A673 (cell line): ENCODE measurements around the gene NEDD4L.

Experiments used
- EZH2 ChIP-seq: fragments of 200-600 bp; sonication (generic); IDR thresholded peaks from 2 replicates; pipeline ENCODE4 v1.6.1; 2017; ENCODE audit warnings: borderline replicate concordance, low read depth, mild to moderate bottlenecking, mixed read lengths, antibody characterized with exemption, low read length; ENCODE audit not compliant: poor library complexity, severe bottlenecking
- TF ChIP-seq, protein P1 (sequence below): fragments of 300-800, 200-600 bp; sonication (generic); conservative IDR thresholded peaks from 2 replicates; pipeline ENCODE4 v1.5.1; 2017; ENCODE audit warnings: low read depth, mild to moderate bottlenecking, antibody characterized with exemption, low read length, moderate library complexity, mixed read lengths

GRCh38 chr18:58162127-58162526 lies 118.1 kb downstream of the NEDD4L start:
- TF ChIP-seq, protein P1, sequence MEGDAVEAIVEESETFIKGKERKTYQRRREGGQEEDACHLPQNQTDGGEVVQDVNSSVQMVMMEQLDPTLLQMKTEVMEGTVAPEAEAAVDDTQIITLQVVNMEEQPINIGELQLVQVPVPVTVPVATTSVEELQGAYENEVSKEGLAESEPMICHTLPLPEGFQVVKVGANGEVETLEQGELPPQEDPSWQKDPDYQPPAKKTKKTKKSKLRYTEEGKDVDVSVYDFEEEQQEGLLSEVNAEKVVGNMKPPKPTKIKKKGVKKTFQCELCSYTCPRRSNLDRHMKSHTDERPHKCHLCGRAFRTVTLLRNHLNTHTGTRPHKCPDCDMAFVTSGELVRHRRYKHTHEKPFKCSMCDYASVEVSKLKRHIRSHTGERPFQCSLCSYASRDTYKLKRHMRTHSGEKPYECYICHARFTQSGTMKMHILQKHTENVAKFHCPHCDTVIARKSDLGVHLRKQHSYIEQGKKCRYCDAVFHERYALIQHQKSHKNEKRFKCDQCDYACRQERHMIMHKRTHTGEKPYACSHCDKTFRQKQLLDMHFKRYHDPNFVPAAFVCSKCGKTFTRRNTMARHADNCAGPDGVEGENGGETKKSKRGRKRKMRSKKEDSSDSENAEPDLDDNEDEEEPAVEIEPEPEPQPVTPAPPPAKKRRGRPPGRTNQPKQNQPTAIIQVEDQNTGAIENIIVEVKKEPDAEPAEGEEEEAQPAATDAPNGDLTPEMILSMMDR = no peak
- no peak for TF ChIP-seq EZH2
